Activated CD8-positive, alpha-beta T cell treated with anti-CD3 and anti-CD28 coated beads for 36 hours (primary cell): ENCODE data around the gene C11orf21. TPM values are rescaled to one million over a fixed set of nuclear protein-coding genes. Genes with fewer than 3 reads are reported as not detected.

Experiments used
- ATAC-seq: fragments of 200-7000 bp; cut with Tn5 transposase; one replicate; pipeline ENCODE4 v1.10.0; 2021; ENCODE audit warnings: mild to moderate bottlenecking, moderate library complexity
- CTCF ChIA-PET: fragments of 350-600 bp; sonication (Branson Sonifier 250); formaldehyde crosslinking; loops from one replicate; lab custom pipeline; 2021; ENCODE audit warnings: antibody characterized with exemption; lab: Charles Lee
- POLR2A ChIA-PET: fragments of 350-600 bp; sonication (Branson Sonifier 250); formaldehyde crosslinking; loops from one replicate; lab custom pipeline; 2021; ENCODE audit warnings: antibody characterized with exemption; lab: Charles Lee
- DNase-seq: peaks from one replicate; pipeline ENCODE4 v3.0.0-alpha.2; 2020
- H3K27ac Mint-ChIP-seq: one replicate; pipeline ENCODE4 v1.8.0; 2021; ENCODE audit warnings: mild to moderate bottlenecking, mixed read lengths
- H3K27me3 Mint-ChIP-seq: one replicate; pipeline ENCODE4 v1.8.0; 2021; ENCODE audit warnings: mixed read lengths
- H3K36me3 Mint-ChIP-seq: one replicate; pipeline ENCODE4 v1.8.0; 2021; ENCODE audit warnings: low read depth, mixed read lengths
- H3K4me1 Mint-ChIP-seq: one replicate; pipeline ENCODE4 v1.8.0; 2021; ENCODE audit warnings: low read depth, mixed read lengths
- H3K4me3 Mint-ChIP-seq: one replicate; pipeline ENCODE4 v1.8.0; 2021; ENCODE audit warnings: mild to moderate bottlenecking, moderate library complexity, mixed read lengths
- H3K9me3 Mint-ChIP-seq: one replicate; pipeline ENCODE4 v1.8.0; 2021; ENCODE audit warnings: mixed read lengths
- CTCF ChIP-seq: fragments of 200-600 bp; IDR thresholded peaks from one replicate; pipeline ENCODE4 v1.8.0; 2022; ENCODE audit warnings: antibody characterized with exemption, mild to moderate bottlenecking
- intact Hi-C: fragments of 100-400 bp; cut with micrococcal nuclease; formaldehyde crosslinking; loops from one replicate; pipeline ENCODE4 v1.10.0; 2022
- total RNA-seq, 2 experiments: library from RNA; stranded (reverse); gene quantifications; one replicate each; pipeline ENCODE4 v1.2.3, GENCODE V29; 2021

Gene C11orf21
- total RNA-seq, 2 experiments from 2014 or later, result 2.1 to 2.2 TPM

DNA sequence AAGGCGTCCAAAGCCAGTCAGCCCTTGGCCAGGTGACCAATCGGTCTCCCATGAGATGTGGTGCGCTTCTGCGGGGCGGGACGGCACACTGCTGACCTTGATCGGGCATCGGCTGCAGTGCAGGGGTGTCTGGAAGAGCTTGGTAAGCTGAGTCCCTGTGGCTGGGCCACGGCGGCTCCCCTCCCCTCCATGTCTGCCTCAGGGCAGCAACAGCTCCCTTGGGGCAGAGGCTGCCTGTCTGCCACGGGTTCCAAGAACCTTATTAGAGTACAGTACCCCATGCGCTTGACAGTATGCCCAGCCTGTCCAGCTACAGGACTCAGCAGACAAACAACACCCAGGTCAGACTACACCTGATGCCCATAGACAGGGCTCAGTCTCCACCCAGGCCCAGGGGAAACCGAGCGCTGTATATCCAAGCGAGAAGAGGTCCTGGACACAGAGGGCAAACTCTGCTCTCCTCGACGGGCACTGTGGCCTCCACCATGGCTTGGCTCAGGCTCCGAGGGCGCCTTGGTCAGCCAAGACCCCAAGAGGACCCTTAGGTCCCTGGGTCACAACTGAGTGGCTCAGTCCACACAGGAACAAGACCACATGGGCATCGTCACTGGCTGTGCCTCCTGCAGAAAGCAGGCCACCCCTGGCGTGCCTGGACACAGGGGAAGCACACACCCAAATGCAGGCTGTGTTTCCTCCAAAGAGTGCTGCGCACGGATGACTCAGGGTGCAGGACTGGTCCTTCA is 19.0 kb upstream of the C11orf21 start:
- Mint-ChIP-seq H3K27me3 (peaks cover 3% of the 10 kb centered on the region), H3K4me3 (no peak overlapping the region), H3K36me3 (no peaks in the 10 kb centered on the region), H3K27ac (no peak overlapping the region), H3K9me3 (no peaks in the 10 kb centered on the region), H3K4me1 (peaks cover 7% of the 10 kb centered on the region)
- CTCF ChIA-PET, result interaction anchor here (2.3 kb wide), 1 partner anchor 16 kb away, joined by 11 read pairs; no protein-coding TSS in a partner anchor
- intact Hi-C loops, result no loop called here
- DNase-seq (no peak), ATAC-seq (no peak)
- TF ChIP-seq CTCF, result no peak
- POLR2A ChIA-PET, result no interaction called here

DNA sequence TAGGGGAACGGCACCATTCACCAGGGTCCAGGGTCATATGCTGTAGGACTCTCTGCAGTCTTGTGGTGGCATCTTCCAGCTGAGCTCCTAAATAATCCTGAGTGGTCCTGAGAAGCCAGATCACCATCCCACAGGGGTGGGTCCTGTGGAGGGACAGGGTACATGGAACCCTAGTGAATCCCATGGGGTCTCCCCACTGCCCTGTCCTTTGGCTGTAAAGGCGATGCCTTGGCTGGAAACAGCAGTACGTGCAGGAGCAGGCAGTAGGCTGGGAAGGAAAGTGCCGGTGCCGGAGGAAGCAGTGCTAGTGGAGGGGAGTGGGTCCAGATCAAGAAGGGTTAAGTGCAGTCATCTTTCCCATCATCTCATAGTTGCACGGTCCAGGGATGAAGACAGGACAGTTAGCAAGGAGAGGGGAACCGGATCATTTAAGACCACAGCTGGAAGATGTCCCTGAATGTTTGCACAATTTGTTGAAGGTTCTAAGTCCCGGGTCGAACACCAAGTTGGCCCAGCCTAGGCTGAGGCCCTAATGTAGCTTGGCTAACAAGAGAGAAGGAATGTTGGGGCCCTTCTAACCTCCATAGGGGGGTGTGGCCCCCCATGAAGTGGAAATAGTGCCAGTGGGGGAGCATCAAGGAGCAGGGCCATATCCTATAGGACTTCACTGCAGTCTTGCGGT is 18.2 kb upstream of the C11orf21 start:
- Mint-ChIP-seq H3K27me3 (peaks cover 3% of the 10 kb centered on the region), H3K36me3 (no peaks in the 10 kb centered on the region), H3K4me1 (peaks cover 7% of the 10 kb centered on the region), H3K4me3 (no peak overlapping the region), H3K9me3 (no peaks in the 10 kb centered on the region), H3K27ac (no peak overlapping the region)
- intact Hi-C loops, result no loop called here
- ATAC-seq (no peak), DNase-seq (no peak)
- TF ChIP-seq CTCF, result no peak
- POLR2A ChIA-PET, result no interaction called here
- CTCF ChIA-PET, result interaction anchor here (2.3 kb wide), 1 partner anchor 15 kb away, joined by 11 read pairs; no protein-coding TSS in a partner anchor

- no peaks in the 10 kb centered on the region for H3K9me3 Mint-ChIP-seq
- ATAC-seq (no peak), DNase-seq (no peak)
- H3K27me3 Mint-ChIP-seq, result peaks cover 3% of the 10 kb centered on the region
- intact Hi-C loops, result no loop called here
- no peak for TF ChIP-seq CTCF
- H3K4me3 Mint-ChIP-seq, result no peak overlapping the region
- H3K27ac Mint-ChIP-seq, result no peak overlapping the region
- POLR2A ChIA-PET, result interaction anchor here (1.0 to 1.1 kb wide), 2 partner anchors 11 to 64 kb away, joined by 3 read pairs; no protein-coding TSS in a partner anchor
- CTCF ChIA-PET, result interaction anchor here (2.6 kb wide), 1 partner anchor 13 kb away, joined by 16 read pairs; no protein-coding TSS in a partner anchor
- no peaks in the 10 kb centered on the region for H3K36me3 Mint-ChIP-seq
- peaks cover 10% of the 10 kb centered on the region for H3K4me1 Mint-ChIP-seq
Observed at GRCh38 chr11:2318707-2319106, 17.0 kb upstream of the C11orf21 start.

- ATAC-seq (no peak), DNase-seq (no peak)
- H3K4me1 Mint-ChIP-seq, result peaks cover 11% of the 10 kb centered on the region
- no peak for TF ChIP-seq CTCF
- H3K27ac Mint-ChIP-seq, result no peak overlapping the region
- H3K9me3 Mint-ChIP-seq, result no peaks in the 10 kb centered on the region
- CTCF ChIA-PET, result interaction anchor here (1.0 to 2.6 kb wide), 3 partner anchors 12 to 103 kb away, joined by 4 to 16 read pairs (median 5); no protein-coding TSS in a partner anchor
- no peaks in the 10 kb centered on the region for H3K27me3 Mint-ChIP-seq
- intact Hi-C loops, result no loop called here
- no peaks in the 10 kb centered on the region for H3K36me3 Mint-ChIP-seq
- H3K4me3 Mint-ChIP-seq, result no peak overlapping the region
- POLR2A ChIA-PET, result interaction anchor here (1.0 to 1.1 kb wide), 2 partner anchors 12 to 65 kb away, joined by 3 read pairs; no protein-coding TSS in a partner anchor
Observed at GRCh38 chr11:2318123-2318522, 16.4 kb upstream of the C11orf21 start.
